Glutamatergic neuron (in vitro differentiated cells): ENCODE measurements around the gene NIPA2. TPM values are rescaled to one million over a fixed set of nuclear protein-coding genes. Genes with fewer than 3 reads are reported as not detected.

Experiments
- DNase-seq: peaks from one replicate; pipeline ENCODE4 v3.0.0; 2022
- H3K27ac Mint-ChIP-seq: one replicate; pipeline ENCODE4 v1.8.0; 2020; ENCODE audit warnings: mild to moderate bottlenecking, mixed read lengths, inconsistent platforms; ENCODE audit not compliant: unreplicated experiment
- H3K27me3 Mint-ChIP-seq: one replicate; pipeline ENCODE4 v1.8.0; 2020; ENCODE audit warnings: mild to moderate bottlenecking, moderate library complexity, mixed read lengths, inconsistent platforms; ENCODE audit not compliant: unreplicated experiment
- H3K36me3 Mint-ChIP-seq: one replicate; pipeline ENCODE4 v1.8.0; 2020; ENCODE audit warnings: mild to moderate bottlenecking, mixed read lengths, inconsistent platforms; ENCODE audit not compliant: unreplicated experiment
- H3K4me1 Mint-ChIP-seq: one replicate; pipeline ENCODE4 v1.8.0; 2020; ENCODE audit warnings: mild to moderate bottlenecking, low read depth, mixed read lengths, inconsistent platforms; ENCODE audit not compliant: unreplicated experiment
- H3K4me3 Mint-ChIP-seq: one replicate; pipeline ENCODE4 v1.8.0; 2020; ENCODE audit warnings: mild to moderate bottlenecking, mixed read lengths, inconsistent platforms; ENCODE audit not compliant: unreplicated experiment
- H3K9me3 Mint-ChIP-seq: one replicate; pipeline ENCODE4 v1.8.0; 2020; ENCODE audit warnings: mild to moderate bottlenecking, moderate library complexity, mixed read lengths, inconsistent platforms; ENCODE audit not compliant: unreplicated experiment
- total RNA-seq: library from RNA; stranded (reverse); fragmentation: NEBNext Ultra II Directional; extraction: Animal tissue kit (Norgen Biotek cat#: 25700); gene quantifications from one replicate; pipeline ENCODE4 v1.2.1, GENCODE V29; 2021; ENCODE audit not compliant: unreplicated experiment
- TF ChIP-seq, protein P1 (sequence below): fragments of 200-600 bp; sonication (generic); IDR thresholded peaks from one replicate; pipeline ENCODE4 v1.5.0; 2021; ENCODE audit not compliant: partially characterized antibody, unreplicated experiment

NIPA2 gene
- total RNA-seq, 1 donor from 2014 or later = 121 TPM

DNA sequence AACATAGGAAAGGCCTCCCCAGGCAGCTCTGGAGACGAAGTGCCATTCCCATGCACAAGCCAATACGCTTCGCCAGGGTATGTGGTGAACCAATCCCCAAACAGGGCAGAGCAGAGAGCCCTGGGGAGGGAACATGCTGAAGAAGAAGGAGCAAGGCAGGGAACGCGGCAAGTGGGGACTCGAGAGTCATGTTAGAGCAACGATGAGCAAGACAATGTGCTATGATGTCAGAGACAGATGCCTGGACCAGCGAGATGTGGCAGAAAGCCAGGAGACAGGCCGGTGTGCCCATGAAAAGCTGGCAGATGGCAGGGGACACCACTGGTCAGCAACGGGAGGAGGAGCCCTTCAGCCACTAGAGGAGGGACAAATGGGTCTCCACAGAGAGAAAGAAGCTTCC is 39.6 kb downstream of the NIPA2 start:
- Mint-ChIP-seq H3K4me3 (peak overlapping the region; percentile 32), H3K27me3 (peaks cover 11% of the 10 kb centered on the region), H3K36me3 (peaks cover 8% of the 10 kb centered on the region), H3K9me3 (peaks cover 19% of the 10 kb centered on the region), H3K4me1 (peaks cover 35% of the 10 kb centered on the region), H3K27ac (peak overlapping the region; percentile 94)
- peak; percentile 44 for DNase-seq
- TF ChIP-seq, protein P1, sequence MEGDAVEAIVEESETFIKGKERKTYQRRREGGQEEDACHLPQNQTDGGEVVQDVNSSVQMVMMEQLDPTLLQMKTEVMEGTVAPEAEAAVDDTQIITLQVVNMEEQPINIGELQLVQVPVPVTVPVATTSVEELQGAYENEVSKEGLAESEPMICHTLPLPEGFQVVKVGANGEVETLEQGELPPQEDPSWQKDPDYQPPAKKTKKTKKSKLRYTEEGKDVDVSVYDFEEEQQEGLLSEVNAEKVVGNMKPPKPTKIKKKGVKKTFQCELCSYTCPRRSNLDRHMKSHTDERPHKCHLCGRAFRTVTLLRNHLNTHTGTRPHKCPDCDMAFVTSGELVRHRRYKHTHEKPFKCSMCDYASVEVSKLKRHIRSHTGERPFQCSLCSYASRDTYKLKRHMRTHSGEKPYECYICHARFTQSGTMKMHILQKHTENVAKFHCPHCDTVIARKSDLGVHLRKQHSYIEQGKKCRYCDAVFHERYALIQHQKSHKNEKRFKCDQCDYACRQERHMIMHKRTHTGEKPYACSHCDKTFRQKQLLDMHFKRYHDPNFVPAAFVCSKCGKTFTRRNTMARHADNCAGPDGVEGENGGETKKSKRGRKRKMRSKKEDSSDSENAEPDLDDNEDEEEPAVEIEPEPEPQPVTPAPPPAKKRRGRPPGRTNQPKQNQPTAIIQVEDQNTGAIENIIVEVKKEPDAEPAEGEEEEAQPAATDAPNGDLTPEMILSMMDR = no peak

DNA sequence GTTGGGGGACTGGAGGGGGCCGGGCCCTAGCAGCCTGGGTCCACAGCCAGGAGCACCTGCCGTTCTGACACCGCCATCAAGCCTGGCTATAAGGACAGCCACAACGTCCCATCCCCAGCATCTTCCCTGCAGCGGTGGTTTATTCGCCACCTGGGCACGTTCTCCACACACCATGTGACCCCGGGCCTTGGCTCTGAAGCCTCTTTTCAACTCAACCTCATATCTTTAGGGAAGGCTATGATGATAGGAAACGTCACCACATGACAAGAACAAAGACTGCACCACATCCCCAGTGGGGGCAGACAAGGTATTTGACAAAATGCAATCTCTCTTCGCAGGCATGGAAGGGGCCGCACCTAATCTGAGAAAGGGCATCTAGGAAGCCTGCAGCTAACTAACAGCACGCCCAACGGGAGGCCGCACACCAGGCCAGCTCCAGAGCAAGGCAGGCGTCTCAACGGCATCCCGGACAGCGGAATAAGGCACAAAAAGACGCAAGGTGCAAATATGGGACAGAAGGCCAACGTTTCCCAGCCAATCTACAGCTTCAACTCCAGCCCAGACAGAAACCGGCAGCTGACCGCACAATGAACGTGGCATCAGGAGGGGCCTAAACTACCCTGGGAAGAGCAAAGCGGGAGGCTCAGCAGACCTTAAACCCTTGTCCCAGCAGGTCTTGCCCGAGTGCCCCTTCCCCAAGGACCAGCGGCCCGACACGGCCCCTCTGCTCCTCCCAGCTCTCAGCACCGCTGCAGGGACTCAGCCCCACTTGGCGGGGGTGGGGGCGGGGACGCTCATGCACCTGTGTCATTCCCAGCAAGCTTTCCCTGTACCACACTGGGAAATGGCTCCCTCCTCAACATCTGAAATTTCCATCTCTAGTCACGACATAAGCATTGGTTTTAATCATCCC is 41.9 kb downstream of the NIPA2 start:
- peaks cover 5% of the 10 kb centered on the region for H3K36me3 Mint-ChIP-seq

DNA sequence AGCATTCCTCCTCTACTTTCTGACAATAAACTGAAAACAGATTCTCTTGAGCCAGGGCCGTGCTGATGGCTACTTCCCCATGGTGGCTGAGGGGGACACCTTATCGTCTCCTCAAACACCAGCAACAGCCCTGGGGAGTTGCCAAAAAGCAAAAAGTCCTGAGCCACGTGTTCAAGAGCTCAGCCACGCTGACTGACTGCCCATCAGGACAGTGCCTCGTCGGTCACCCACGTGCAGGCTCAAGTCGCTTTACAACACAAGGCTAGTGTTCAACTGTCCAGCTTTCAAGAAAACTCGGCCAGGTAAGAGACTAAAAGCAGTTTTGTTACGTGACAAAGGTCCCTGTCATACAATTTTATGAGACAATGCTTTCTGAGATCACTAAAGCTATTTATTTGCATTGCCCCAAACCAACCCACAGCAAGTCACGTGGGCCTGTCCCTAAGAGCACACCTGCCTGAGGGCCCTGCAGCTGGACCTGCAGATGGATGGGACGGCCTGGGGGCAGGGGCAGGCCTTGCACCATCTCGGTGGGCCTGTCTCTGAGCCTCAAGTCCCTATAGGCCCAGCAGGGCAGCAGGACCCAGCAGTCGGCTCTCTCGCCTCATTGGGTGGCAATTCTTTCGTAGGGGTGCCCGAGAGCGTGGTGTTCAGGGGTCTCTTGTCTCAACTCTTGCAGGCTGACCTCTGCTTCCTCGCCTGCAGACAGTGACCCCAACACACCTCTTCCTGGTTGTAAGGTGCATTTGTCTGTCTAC is 42.7 kb downstream of the NIPA2 start:
- Mint-ChIP-seq H3K9me3 (peaks cover 11% of the 10 kb centered on the region), H3K27me3 (peaks cover 7% of the 10 kb centered on the region), H3K36me3 (peaks cover 9% of the 10 kb centered on the region), H3K4me3 (no peak overlapping the region), H3K4me1 (peaks cover 16% of the 10 kb centered on the region), H3K27ac (peak overlapping the region; percentile 2)
- TF ChIP-seq, protein P1 = no peak
- DNase-seq = no peak

More for the DNA sequence above, 41.9 kb downstream of the NIPA2 start:
- TF ChIP-seq, protein P1 = no peak
- DNase-seq = no peak
- peaks cover 18% of the 10 kb centered on the region for H3K4me1 Mint-ChIP-seq
- H3K4me3 Mint-ChIP-seq = no peak overlapping the region
- peaks cover 15% of the 10 kb centered on the region for H3K9me3 Mint-ChIP-seq
- H3K27me3 Mint-ChIP-seq = peaks cover 9% of the 10 kb centered on the region
- H3K27ac Mint-ChIP-seq = peak overlapping the region; percentile 33

DNA sequence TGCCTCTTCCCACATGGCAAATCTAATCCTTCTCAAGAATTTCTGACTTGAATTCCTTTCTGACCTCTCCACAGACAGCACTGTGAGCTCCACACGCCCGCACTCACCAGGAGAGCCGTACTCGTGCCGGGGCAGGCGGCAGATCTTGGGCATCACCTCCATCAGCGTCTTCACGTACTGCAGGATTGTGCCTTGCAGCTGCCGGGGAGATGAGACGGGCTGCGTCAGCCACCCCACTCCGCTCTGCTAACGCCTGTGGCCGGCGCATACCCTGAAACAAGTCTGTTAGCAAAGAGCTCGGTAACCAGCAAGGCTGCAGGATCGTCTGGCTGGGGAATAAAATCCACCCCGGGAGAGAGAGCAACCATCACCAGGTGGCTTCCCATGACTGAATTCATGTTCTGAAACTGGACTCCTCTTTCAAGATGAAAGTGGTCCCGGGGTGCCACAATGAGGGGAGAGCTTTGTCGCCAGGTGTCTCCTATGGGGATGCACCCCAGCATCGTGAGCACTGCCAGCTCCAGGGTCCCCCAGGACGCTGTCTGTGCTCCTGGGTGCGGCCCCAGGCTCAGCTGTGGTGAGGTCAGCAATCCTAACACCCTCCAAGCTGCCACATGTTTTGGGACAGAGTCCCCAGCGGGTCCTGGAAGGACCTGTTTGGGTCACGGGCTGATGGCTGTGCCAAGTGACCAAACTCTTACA is 43.4 kb downstream of the NIPA2 start:
- no peak for DNase-seq
- H3K4me1 Mint-ChIP-seq = peaks cover 21% of the 10 kb centered on the region
- H3K36me3 Mint-ChIP-seq = peaks cover 9% of the 10 kb centered on the region
- TF ChIP-seq, protein P1 = no peak
- peaks cover 7% of the 10 kb centered on the region for H3K27me3 Mint-ChIP-seq
- H3K4me3 Mint-ChIP-seq = no peak overlapping the region
- H3K27ac Mint-ChIP-seq = no peak overlapping the region
- peaks cover 8% of the 10 kb centered on the region for H3K9me3 Mint-ChIP-seq
